COLO668 (cell line): ENCODE results near the gene GAL.

Experiments
- DNase-seq: peaks from one replicate; lab custom pipeline; 2025; ENCODE audit not compliant: unreplicated experiment; lab: John Stamatoyannopoulos, UW

GAL gene

DNA sequence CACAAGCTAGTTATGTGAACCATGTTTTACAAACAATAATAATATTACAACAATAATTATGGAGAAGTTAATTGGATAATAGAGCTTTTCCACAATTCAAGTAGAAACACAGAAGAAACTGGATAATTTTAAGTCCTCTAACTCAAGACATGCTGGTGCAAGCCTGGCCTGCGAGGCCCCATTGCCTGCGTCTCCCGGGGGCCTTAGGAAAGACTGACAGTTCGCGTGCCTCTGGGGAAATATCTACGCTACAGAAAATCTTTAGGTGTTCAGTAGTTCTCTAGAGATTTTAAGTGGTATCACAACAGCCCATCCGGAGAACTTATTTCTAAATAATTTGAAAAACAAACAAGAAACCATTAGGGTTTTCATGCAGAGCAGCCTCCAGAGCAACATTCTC, 23.2 kb downstream of the GAL start:
- DNase-seq, result no peak

DNA sequence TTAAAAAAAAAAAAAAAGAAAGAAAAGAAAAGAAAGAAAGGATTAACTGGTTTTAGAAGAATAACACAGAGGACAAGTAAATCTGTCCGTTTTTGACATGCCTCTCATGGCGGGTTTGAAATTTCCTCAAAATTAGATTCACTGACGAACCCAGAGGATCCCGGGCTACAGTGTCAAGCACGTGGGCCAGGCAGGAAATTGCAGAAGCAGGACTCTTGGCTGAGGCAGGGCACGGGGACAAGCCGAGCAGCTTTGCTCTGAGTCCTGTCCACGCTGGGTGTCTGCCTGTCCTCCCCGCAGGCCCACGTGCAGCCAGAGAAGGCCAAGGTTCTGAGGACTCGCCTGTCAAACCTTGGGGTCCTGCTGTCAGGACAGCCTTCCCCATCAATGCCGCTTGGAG, 24.7 kb downstream of the GAL start:
- DNase-seq, result no peak

DNA sequence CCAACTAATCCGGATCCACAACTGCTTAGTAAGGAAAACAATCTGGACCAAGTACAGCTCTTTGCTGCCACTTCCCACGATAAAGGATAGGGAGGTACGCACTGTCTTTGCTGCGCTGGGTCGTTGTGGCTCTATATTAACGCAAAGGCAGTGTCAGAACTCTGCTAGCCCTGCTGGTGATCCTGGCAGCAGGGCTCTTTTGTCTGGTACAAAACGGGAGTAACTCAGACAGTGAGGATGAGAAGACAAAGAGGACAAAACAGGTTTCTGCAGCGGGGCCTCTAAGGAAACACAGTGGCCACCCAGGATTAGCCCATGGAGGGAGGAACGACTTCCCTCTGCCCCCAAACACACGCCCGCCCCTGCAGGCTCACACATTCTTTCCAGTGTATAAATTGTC, 26.1 kb downstream of the GAL start:
- DNase-seq, result no peak

GRCh38 chr11:68711114-68711513, 26.8 kb downstream of the GAL start:
- DNase-seq, result no peak

DNA sequence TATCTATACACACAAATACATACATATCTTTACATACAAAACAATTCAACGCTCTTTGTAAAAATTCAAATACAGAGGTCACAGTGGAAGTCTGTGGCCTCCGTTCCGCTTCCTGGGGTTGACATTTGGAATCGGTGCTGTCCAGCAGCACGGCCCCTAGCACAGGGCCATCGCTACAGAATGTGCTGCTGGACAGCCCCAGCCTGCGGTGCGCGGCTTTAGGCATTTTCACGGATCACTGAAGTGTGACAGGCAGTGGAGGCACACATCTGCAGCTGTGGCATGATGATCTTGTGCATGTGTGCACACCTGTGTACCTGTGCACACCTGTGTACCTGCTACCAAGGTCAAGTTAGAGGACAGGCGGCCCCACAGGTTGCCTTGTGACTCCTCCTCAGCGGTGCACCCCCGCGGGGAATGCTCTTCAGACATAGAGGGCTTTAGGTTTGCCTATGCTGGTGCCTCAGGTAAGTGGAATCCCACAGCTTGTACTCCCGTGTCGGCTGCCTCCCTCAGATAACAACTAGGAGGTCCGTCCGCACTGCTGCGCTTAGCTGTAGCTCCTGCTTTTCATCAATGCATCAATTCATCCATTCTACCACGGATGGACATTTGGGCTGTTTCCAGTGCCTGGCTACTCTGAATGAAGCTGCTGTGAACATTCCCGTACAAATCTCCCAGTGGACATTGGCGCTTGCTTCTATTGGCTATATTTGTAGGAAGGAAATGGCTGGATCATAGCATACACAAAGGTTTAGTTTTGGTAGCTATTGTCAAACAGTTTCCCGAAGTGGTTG, 29.9 kb downstream of the GAL start:
- peak; percentile 8 for DNase-seq

- no peak for DNase-seq
These were observed 31.2 kb downstream of the GAL start for GRCh38 chr11:68715456-68716122.

DNA sequence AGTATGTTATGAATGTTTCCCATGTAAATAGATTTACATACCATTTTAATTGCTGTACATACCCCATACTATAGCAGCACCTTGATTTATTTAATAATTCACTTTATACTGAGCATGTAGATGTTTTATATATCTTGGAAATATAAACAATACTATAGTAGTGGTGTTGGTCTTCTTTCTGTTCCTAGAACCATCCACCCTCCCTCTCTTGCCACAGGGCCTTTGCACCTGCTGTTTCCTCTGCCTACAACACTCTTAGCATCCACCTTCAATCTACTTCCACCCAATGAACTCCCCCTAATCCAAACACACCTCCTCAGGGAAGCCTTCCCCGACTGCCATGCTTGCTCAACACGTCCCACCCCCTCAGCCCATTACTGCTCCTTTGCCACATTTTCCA, 36.7 kb downstream of the GAL start:
- DNase-seq, result no peak

DNA sequence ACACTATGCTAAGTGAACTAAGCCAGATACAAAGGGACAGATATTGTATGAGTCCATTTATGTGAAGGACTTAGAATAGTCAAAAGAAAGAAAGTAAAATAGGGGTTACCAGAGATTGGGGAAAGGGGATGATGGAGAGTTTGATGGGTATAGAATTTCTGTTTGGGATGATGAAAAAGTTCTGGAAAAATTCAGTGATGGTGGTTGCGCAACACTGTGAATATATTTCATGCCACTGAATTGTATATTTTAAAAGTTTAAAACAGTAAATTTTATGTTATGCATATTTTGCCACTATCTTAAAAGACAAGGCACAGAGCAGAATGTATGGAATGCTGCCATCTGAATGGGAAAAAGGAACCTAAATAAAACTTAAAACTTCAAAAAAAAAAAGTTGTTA, 37.8 kb downstream of the GAL start:
- DNase-seq, result no peak

- no peak for DNase-seq
These were observed 39.9 kb downstream of the GAL start for GRCh38 chr11:68724293-68724692.

GRCh38 chr11:68727783-68728182, 43.4 kb downstream of the GAL start:
- no peak for DNase-seq

DNA sequence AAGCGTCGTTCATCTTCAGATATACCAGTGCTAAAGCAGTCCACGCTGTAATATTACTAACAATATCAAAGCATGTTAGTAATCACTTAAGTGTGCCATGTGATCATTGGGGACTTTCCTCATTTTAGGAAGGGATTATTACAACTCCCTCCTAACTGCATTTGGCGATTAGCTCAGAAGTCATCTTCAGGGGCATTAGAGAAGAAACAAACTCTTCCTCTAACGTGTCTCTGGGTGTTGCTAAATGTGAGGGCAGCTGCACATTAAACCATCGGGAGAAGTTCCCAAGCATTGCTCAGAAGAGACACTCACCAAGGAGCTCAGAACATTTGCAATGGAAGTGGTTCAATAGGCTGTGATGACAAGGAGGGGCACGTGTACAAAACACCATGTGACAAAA, 49.8 kb downstream of the GAL start:
- DNase-seq, result no peak

GRCh38 chr11:68735125-68735524, 50.8 kb downstream of the GAL start:
- no peak for DNase-seq

GRCh38 chr11:68735646-68736045, 51.3 kb downstream of the GAL start:
- no peak for DNase-seq
